Ishikawa (cell line): Measurements from ENCODE around the gene HS6ST1.

Source experiments
- CEBPB ChIP-seq: IDR thresholded peaks from 2 replicates; pipeline ENCODE4 v1.6.1; 2012
- CREB1 ChIP-seq: IDR thresholded peaks from 2 replicates; pipeline ENCODE4 v1.6.1; 2012; ENCODE audit warnings: low read depth
- EGR1 ChIP-seq: IDR thresholded peaks from 2 replicates; pipeline ENCODE4 v1.6.1; 2012
- EP300 ChIP-seq: IDR thresholded peaks from 2 replicates; pipeline ENCODE4 v1.6.1; 2012; ENCODE audit warnings: borderline replicate concordance
- FOXM1 ChIP-seq: IDR thresholded peaks from 2 replicates; pipeline ENCODE4 v1.6.1; 2012; ENCODE audit warnings: low read depth, borderline replicate concordance
- NFIC ChIP-seq: IDR thresholded peaks from 2 replicates; pipeline ENCODE4 v1.6.1; 2012
- RAD21 ChIP-seq: IDR thresholded peaks from 2 replicates; pipeline ENCODE4 v1.6.1; 2012; ENCODE audit warnings: low read depth
- TAF1 ChIP-seq: IDR thresholded peaks from 2 replicates; pipeline ENCODE4 v1.6.1; 2012; ENCODE audit warnings: low read depth, mild to moderate bottlenecking
- TCF12 ChIP-seq: IDR thresholded peaks from 2 replicates; pipeline ENCODE4 v1.6.1; 2012; ENCODE audit warnings: low read depth
- TEAD4 ChIP-seq: IDR thresholded peaks from 2 replicates; pipeline ENCODE4 v1.6.1; 2012
- YY1 ChIP-seq: IDR thresholded peaks from 2 replicates; pipeline ENCODE4 v1.6.1; 2012; ENCODE audit warnings: low read depth
- ZBTB7A ChIP-seq: IDR thresholded peaks from 2 replicates; pipeline ENCODE4 v1.6.1; 2012; ENCODE audit warnings: low read depth
- TF ChIP-seq, protein P1 (sequence below): IDR thresholded peaks from 2 replicates; pipeline ENCODE4 v1.6.1; 2012
- TF ChIP-seq, protein P2 (sequence below): IDR thresholded peaks from 2 replicates; pipeline ENCODE4 v1.6.1; 2012; ENCODE audit warnings: low read depth, mild to moderate bottlenecking
- TF ChIP-seq, protein P3 (sequence below): IDR thresholded peaks from 2 replicates; pipeline ENCODE4 v1.6.1; 2012

HS6ST1 gene

DNA sequence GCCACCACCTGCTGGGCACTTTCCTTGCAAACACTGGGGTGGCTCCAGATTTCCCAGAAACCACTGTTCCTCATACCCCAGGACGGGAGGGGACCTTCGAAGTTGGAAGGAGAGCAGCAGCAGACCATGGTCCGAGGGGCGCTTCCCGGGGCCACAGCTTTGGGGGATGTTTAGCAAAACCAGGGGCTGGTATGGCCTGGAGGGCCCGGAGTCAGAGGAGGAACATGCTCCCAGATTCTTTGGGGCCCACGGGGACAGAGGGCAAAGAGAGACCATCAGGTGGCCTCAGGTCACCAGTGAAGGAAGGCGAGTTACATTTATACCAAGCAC lies 25.3 kb downstream of the HS6ST1 start:
- TF ChIP-seq CEBPB (no peak), ZBTB7A (no peak; the same call in 1 of the 2 replicates), TEAD4 (no peak), FOXM1 (no peak), YY1 (no peak)

DNA sequence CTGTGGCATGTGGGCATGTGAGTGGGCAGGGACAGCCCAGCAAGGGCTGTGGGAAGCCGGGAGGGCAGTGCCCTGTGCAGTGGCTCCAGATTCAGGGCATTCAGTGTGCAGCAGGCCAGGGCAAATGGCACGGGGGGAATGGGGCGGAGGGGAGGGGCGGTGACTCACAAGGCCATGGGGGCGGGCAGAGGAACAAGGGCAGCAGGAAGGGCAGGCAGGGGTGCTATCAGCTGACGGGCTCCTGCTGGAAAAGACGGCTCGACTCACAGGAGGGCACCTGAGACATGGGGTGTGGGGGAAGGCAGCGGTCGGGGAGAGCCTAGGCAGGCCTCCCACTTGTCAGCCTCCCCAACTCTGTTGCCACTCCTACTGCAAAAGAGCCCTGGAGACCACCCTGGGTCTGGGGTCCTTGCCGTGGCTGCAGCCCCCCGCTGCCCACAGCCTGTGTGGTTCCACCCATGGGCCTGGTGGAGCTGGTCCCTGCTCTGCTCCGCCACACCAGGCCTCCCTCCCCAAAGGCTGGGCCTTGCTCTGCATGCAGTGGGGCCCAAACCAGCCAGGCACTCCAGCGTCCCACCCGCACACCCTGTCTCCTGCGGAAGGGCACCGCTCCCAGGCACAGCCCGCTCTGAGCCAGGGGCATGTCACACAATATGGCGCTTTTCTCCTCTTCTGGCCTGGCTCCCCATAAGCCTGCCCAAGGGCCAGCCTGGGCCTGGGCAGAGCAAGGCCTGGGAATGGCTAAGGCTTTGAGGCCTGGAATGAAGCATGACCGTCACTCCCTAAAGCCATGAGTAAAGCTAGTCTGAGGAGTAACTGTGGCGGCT lies 25.9 kb downstream of the HS6ST1 start:
- peak; percentile 36; the same call in 1 of the 2 replicates for TF ChIP-seq RAD21
- TF ChIP-seq, protein P1, sequence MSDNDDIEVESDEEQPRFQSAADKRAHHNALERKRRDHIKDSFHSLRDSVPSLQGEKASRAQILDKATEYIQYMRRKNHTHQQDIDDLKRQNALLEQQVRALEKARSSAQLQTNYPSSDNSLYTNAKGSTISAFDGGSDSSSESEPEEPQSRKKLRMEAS, result peak; percentile 53
- no peak for TF ChIP-seq CREB1

DNA sequence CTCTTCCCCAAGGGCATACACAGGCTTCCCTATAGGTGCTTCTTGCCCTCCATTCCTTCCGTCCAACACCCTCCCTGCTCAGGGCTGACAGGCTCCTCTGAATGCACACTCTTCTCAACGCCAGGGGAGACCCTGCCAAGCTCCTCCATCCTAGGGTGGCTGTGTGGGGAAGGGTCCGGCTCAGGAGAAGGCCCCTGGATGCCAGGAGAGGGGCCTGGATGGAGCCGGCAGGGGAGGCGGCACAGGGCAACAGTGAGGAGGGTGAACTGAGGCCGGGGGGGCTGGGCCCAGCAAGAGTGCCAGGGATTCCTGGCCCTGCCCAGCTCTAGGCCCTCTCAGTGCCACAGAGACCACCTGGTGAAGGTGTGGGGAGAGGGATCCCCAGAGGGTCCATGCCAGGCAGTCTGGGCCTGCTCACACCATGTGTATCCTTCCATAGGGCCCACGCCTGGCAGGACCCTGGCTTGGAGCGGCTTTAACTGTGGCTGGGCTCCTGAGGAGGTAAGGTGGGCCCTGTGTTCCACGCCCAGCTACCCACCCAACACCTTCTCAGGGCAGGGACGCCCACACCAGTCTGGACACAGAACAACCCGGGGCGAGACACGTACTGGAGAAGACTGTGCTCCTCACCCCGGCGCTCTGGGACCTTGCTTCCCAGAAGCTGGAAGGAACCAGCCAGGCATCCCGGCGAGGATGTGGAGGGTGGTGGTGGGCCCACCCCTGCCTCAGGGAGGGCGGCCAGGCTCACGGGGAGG lies 26.6 kb downstream of the HS6ST1 start:
- TF ChIP-seq TEAD4 (no peak), RAD21 (no peak), TCF12 (no peak), EP300 (no peak), CREB1 (no peak), YY1 (no peak), TAF1 (no peak), FOXM1 (no peak), NFIC (no peak), EGR1 (no peak), ZBTB7A (no peak), CEBPB (no peak)
- TF ChIP-seq, protein P1, result no peak
- TF ChIP-seq, protein P2, sequence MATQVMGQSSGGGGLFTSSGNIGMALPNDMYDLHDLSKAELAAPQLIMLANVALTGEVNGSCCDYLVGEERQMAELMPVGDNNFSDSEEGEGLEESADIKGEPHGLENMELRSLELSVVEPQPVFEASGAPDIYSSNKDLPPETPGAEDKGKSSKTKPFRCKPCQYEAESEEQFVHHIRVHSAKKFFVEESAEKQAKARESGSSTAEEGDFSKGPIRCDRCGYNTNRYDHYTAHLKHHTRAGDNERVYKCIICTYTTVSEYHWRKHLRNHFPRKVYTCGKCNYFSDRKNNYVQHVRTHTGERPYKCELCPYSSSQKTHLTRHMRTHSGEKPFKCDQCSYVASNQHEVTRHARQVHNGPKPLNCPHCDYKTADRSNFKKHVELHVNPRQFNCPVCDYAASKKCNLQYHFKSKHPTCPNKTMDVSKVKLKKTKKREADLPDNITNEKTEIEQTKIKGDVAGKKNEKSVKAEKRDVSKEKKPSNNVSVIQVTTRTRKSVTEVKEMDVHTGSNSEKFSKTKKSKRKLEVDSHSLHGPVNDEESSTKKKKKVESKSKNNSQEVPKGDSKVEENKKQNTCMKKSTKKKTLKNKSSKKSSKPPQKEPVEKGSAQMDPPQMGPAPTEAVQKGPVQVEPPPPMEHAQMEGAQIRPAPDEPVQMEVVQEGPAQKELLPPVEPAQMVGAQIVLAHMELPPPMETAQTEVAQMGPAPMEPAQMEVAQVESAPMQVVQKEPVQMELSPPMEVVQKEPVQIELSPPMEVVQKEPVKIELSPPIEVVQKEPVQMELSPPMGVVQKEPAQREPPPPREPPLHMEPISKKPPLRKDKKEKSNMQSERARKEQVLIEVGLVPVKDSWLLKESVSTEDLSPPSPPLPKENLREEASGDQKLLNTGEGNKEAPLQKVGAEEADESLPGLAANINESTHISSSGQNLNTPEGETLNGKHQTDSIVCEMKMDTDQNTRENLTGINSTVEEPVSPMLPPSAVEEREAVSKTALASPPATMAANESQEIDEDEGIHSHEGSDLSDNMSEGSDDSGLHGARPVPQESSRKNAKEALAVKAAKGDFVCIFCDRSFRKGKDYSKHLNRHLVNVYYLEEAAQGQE, result no peak
- TF ChIP-seq, protein P3, sequence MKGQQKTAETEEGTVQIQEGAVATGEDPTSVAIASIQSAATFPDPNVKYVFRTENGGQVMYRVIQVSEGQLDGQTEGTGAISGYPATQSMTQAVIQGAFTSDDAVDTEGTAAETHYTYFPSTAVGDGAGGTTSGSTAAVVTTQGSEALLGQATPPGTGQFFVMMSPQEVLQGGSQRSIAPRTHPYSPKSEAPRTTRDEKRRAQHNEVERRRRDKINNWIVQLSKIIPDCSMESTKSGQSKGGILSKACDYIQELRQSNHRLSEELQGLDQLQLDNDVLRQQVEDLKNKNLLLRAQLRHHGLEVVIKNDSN, result no peak

DNA sequence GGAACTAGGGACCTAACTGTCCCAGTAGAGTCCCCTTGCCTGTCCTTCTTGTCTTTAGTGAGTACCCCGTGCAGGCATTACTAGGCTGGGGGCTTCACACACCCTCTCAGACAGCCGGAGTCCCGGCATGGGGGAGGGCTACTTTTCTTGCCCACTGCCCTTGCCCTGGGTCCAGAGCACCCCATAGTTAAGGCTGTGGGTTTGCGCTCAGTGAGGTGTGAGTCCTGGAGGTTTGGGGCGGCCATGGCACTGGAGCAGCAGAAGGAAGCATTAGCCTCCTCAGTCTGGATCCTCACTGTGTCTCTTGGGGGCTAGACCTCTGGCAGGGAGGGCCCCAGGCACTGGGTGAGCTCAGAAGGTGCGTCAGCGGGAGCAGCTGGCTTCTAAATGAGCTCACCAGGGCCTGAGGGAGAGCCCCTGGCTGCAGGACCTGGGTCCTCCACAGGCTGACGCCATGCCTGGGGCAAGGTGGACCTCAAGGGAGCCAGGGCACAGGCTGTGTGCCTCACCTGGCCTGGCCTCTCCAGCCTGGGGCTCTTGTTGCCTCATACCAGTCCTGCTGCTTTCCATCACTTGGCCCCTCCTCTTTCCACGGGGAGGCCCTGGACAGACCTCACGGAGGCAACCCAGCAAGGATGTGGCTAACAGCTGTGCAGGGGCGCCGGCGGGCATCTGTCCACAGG lies 27.4 kb downstream of the HS6ST1 start:
- TF ChIP-seq TCF12 (no peak), EGR1 (no peak), YY1 (no peak), EP300 (no peak), TAF1 (no peak), NFIC (no peak), RAD21 (no peak), CEBPB (no peak)
- TF ChIP-seq, protein P3, result no peak
- TF ChIP-seq, protein P1, result no peak
- TF ChIP-seq, protein P2, result no peak

DNA sequence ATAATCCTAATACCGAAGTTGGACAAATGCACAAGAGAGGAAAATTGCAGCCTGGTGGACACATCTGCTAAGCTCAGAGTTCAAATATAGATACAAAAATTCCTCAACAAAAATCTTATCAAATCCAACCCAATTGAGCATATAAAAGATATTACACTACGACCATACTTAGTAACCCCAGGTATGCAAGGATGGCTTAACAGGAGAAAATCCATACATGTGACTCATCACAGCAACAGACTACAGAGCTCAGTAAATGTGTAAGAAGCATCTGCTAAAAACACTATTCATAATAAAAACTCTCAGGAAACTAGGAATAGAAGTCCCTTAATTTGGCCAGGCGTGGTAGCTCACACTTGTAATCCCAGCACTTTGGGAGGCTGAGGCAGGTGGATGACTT lies 28.3 kb downstream of the HS6ST1 start:
- TF ChIP-seq, protein P1, result no peak
- TF ChIP-seq EP300, result no peak
- TF ChIP-seq CREB1, result no peak
- no peak for TF ChIP-seq ZBTB7A
- no peak for TF ChIP-seq RAD21
- no peak for TF ChIP-seq EGR1
- TF ChIP-seq, protein P2, result no peak
- TF ChIP-seq TCF12, result no peak
